Middle frontal gyrus (tissue), 1 donor: ENCODE data around the gene EHD4.

Experiments used
- DNase-seq: peaks from one replicate; pipeline ENCODE4 v3.0.0-alpha.2; 2015; ENCODE audit warnings: low spot score; ENCODE audit errors: extremely low spot score

The EHD4 gene

GRCh38 chr15:41862515-41863116, 109.7 kb downstream of the EHD4 start:
- DNase-seq = no peak

GRCh38 chr15:41861736-41862356, 110.5 kb downstream of the EHD4 start:
- no peak for DNase-seq

GRCh38 chr15:41860049-41860828, 112.1 kb downstream of the EHD4 start:
- no peak for DNase-seq

GRCh38 chr15:41858756-41859155, 113.6 kb downstream of the EHD4 start:
- DNase-seq = no peak

- no peak for DNase-seq
Measured at GRCh38 chr15:41857316-41857715, 115.0 kb downstream of the EHD4 start.

GRCh38 chr15:41856716-41857115, 115.6 kb downstream of the EHD4 start:
- no peak for DNase-seq

GRCh38 chr15:41856262-41856661, 116.1 kb downstream of the EHD4 start:
- no peak for DNase-seq

- DNase-seq = no peak
Measured at GRCh38 chr15:41855261-41855961, 116.9 kb downstream of the EHD4 start.

GRCh38 chr15:41854443-41854842, 117.9 kb downstream of the EHD4 start:
- DNase-seq = no peak

- no peak for DNase-seq
Measured at GRCh38 chr15:41853831-41854230, 118.5 kb downstream of the EHD4 start.

- DNase-seq = no peak
Measured at GRCh38 chr15:41852736-41853590, 119.4 kb downstream of the EHD4 start.

- DNase-seq = no peak
Measured at GRCh38 chr15:41851755-41852370, 120.5 kb downstream of the EHD4 start.

GRCh38 chr15:41851167-41851523, 121.2 kb downstream of the EHD4 start:
- DNase-seq = no peak

- no peak for DNase-seq
Measured at GRCh38 chr15:41850482-41851166, 121.7 kb downstream of the EHD4 start.

GRCh38 chr15:41849861-41850260, 122.5 kb downstream of the EHD4 start:
- DNase-seq = no peak

GRCh38 chr15:41849204-41849603, 123.2 kb downstream of the EHD4 start:
- DNase-seq = no peak

GRCh38 chr15:41848631-41849030, 123.7 kb downstream of the EHD4 start:
- DNase-seq = no peak

- DNase-seq = no peak
Measured at GRCh38 chr15:41847981-41848380, 124.4 kb downstream of the EHD4 start.

- no peak for DNase-seq
Measured at GRCh38 chr15:41847206-41847605, 125.2 kb downstream of the EHD4 start.
